ENCODE data around the gene GDPD3.
A peak's percentile ranks its signal among the peaks of the same experiment; 100 is the strongest.

DNA sequence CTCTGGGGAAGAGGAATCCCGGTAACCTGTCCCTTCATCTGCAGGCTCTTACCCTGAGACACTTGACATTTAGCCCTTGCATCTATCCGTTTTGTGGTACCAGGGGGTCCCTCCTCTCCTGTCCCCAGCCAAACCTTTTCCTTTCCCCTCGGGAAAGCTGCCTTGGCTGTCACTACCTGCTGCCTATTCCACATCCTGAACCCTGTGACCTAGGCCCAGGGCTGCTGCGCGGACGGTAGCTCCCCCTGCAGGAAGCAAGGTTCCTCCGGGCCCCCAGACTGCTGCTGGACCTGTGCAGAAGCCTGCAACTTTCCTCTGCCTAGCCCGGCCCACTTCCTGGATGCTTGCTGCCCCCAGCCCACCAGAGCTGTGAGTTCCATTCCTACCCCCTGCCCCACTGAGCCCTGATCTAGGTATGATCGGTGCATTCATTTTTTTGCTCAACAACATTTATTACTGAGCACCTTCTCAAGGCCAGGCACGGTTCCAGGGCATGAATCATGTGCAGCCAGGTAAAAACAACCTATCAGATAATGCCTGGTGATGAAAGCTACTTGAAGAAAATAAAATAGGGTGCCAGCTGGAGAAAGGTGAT is 58.3 kb downstream of the GDPD3 start:
- TF ChIP-seq, protein P1, sequence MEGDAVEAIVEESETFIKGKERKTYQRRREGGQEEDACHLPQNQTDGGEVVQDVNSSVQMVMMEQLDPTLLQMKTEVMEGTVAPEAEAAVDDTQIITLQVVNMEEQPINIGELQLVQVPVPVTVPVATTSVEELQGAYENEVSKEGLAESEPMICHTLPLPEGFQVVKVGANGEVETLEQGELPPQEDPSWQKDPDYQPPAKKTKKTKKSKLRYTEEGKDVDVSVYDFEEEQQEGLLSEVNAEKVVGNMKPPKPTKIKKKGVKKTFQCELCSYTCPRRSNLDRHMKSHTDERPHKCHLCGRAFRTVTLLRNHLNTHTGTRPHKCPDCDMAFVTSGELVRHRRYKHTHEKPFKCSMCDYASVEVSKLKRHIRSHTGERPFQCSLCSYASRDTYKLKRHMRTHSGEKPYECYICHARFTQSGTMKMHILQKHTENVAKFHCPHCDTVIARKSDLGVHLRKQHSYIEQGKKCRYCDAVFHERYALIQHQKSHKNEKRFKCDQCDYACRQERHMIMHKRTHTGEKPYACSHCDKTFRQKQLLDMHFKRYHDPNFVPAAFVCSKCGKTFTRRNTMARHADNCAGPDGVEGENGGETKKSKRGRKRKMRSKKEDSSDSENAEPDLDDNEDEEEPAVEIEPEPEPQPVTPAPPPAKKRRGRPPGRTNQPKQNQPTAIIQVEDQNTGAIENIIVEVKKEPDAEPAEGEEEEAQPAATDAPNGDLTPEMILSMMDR (IDR thresholded peaks at IDR 0.05; ENCODE audit: low read depth, low read length, poor library complexity, severe bottlenecking): peak; percentile 90
- TF ChIP-seq EZH2phosphoT487 (IDR thresholded peaks at IDR 0.05; ENCODE audit: borderline replicate concordance, low read length): no peak
